Measurements from ENCODE around the gene KCNK3.
"Not testable (repeated sequence)": the region's sequence is repeated elsewhere in the genome, so short reads cannot be mapped to it uniquely, and the experiment has no call there.

Gene KCNK3

DNA sequence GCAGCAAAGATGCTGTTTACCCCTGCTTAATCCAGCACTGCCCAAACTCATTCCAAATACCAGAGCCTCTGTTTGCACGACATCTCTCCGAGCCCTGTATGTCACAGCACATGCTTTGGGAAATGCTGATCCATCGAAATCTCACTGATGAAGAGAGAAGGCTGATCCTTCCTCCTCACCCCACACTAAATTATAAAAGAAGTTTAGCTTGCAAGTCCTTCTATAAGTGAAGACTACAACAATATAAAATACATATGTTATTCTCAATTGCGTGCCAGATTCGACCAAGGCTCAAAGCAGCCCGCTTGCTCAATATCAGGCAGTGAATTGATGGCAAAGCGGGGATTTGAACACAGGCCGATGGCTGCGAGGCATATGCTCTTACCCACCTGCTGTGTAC, 40.9 kb downstream of the KCNK3 start:
- no peak for DNase-seq

- no peak for DNase-seq
These were observed 42.6 kb downstream of the KCNK3 start for GRCh38 chr2:26735097-26735496.

GRCh38 chr2:26735883-26736588, 43.5 kb downstream of the KCNK3 start:
- no peak for DNase-seq

DNA sequence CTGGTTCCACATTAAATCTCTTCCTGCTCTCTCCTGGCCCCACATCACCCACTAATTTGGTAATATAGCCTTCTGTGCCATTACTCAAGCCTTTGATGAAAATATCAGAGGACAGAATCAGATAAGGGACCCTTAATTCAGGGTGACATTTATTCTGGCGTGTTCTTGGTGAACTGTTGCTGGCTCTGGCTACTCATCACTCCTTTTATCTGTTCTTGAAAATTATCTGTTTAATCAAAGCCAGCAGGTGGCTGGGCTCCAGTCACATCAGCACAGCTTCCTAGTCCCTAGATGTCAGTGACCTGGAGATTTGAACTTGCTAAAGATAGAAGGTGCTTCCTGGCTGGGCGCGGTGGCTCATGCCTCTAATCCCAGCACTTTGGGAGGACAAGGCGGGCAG, 44.7 kb downstream of the KCNK3 start:
- no peak for DNase-seq

GRCh38 chr2:26738481-26738880, 46.0 kb downstream of the KCNK3 start:
- no peak for DNase-seq

DNA sequence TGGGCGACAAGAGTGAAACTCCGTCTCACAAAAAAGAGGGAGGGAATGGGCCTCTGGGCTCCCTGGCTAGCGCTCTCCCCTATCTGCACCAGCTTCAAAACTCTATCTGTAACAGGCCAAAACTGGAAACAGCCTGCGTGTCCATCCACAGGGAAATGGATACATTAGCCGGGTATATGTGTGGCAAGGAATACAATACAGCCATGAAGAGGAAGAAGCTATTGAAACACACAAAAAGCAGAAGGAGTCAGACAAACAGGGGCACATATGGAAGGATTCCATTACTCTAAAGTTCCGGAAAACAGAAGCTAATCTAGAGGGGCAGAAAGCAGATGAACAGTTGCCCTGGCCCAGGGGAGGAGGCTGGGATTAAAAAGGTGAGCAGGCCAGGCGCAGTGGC, 47.0 kb downstream of the KCNK3 start:
- DNase-seq = no peak

- no peak for DNase-seq
These were observed 47.8 kb downstream of the KCNK3 start for GRCh38 chr2:26740346-26740745.

DNA sequence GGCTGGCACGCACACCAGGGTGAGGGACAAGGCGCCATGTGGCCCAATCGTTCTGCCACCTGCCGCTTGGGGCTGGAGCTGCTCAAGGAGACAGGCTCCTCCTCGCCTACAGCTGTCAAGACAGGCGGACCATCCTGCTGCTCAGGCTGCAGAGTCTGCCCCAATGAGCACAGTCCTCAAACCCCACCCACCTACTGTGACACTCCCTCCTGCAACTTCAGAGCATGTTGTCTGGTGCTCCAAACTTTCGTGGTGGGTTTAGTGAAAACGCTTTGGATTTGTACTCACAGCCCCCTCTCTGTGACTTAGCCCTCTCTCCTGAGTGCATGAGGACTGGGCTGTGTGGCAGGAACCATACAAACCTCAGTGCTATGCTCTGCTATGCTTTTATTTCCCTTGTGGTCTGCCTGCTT, 48.4 kb downstream of the KCNK3 start:
- DNase-seq = no peak

DNA sequence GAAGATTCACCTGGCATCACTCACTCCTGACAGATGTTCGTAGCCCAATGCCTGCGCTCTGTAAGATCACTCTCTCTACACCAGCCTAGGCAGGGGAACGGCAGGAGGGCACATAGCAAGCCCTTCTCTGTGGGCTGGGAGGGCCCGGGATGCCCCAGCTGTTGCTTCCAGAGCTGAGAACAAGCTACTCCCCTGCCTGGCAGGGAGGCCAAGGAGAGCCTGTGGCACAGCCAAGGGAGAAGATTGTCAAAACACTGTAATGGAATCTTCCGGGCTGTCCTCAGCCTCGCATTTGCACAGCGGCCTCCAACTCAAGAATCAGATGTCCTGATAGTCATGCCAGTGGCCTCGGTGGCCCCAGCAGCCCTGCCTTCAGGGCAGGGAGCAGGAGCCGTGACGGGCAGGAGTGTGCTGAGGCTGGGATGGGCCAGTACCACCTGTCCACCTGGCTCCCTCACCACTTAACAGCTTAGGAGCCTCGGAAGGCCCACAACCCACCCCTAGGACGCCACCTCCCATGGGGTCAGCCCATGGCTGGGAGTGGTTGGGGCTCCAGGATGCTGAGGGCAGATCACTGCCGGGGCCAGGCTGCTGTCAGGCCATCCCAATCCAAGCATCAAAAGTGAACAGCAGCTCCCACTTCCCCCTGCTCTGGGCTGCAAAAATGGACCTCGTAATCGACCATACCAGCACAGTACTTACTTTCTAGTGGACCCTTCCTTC, 49.7 kb downstream of the KCNK3 start:
- DNase-seq = no peak

DNA sequence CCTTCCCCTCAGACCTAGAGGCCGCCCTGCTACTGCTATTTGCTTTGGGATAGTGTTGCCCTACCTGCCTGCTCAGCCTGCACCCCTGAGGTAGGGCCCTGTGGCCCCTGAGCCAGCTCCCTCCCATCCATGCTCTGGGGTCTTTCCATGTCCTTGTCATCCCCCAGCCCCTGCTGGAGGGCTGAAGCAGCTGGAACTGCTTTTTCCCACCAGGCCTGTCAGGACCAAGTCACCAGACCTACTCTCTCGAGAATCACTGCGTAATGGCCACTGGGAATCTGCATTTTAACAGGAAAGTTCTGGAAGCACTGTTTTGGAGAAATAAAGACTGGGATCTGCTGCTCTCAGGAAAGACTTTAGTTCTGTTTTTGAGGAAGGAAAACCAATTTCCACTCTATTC, 51.3 kb downstream of the KCNK3 start:
- DNase-seq = no peak

DNA sequence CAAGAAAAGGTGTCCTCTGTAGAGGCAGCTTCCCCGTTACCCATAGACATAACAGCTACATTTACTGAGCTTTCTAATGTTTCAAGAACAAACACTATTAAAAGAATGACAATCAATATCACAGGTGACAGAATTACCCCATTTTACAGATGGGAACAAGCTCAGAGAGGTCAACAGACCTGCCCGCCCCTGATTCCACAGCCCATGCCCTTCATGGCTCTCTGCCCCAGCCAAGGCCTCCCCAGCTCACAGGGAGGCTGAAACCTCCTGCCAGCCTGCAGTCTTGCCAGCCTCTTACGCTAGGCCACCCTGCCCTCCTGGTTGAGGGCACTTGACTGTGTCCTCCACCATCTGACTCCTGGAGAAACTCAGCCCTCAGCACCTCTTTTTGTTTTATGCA, 52.4 kb downstream of the KCNK3 start:
- no peak for DNase-seq

- DNase-seq = peak; percentile 18 to 50
These were observed 53.2 kb downstream of the KCNK3 start for GRCh38 chr2:26745609-26746327.

DNA sequence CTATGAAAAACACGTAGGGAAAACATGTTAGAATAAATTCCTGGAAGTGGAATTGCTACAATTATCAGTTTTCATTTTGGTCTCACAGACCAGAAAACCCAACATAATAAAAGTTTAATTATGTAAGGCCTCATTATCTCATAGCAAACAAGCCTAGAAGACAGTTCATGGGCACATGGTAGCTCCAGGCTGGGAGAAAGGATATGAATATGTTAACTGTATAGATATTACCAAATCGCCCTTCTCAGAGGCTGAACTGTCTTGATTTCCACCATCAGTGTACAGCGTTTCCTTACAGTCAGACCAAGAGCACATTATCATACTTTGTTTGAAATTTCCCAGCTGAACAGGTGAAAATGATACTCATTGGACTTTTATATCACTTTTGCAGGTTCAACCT, 54.4 kb downstream of the KCNK3 start:
- DNase-seq = no peak

DNA sequence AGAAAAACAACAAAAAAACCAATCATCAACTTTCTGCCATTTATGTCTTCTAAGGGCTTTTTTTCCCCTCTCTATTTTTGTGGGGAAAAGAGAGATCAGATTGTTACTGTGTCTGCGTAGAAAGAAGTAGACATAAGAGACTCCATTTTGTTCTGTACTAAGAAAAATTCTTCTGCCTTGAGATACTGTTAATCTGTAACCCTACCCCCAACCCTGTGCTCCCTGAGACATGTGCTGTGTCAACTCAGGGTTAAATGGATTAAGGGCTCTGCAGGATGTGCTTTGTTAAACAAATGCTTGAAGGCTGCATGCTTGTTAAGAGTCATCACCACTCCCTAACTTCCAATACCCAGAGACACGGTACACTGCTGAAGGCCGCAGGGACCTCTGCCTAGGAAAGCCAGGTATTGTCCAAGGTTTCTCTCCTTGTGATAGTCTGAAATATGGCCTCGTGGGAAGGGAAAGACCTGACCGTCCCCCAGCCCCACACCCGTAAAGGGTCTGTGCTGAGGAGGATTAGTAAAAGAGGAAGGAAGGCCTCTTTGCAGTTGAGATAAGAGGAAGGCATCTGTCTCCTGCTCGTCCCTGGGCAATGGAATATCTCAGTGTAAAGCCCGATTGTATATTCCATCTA, 57.4 kb downstream of the KCNK3 start:
- DNase-seq = not testable (repeated sequence)

DNA sequence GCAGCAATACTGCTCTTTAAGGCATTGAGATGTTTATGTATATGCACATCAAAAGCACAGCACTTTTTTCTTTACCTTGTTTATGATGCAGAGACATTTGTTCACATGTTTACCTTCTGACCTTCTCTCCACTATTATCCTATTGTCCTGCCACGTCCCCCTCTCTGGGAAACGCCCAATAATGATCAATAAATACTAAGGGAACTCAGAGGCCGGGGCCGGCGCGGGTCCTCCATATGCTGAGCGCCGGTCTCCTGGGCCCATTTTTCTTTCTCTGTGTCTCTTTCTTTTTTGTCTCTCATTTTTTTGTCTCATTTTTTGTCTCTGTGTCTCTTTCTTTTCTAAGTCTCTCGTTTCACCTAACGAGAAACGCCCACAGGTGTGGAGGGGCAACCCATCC, 57.9 kb downstream of the KCNK3 start:
- not testable (repeated sequence) for DNase-seq

- no peak for DNase-seq
These were observed 60.1 kb downstream of the KCNK3 start for GRCh38 chr2:26752656-26753055.

- DNase-seq = no peak
These were observed 62.0 kb downstream of the KCNK3 start for GRCh38 chr2:26754539-26754938.

DNA sequence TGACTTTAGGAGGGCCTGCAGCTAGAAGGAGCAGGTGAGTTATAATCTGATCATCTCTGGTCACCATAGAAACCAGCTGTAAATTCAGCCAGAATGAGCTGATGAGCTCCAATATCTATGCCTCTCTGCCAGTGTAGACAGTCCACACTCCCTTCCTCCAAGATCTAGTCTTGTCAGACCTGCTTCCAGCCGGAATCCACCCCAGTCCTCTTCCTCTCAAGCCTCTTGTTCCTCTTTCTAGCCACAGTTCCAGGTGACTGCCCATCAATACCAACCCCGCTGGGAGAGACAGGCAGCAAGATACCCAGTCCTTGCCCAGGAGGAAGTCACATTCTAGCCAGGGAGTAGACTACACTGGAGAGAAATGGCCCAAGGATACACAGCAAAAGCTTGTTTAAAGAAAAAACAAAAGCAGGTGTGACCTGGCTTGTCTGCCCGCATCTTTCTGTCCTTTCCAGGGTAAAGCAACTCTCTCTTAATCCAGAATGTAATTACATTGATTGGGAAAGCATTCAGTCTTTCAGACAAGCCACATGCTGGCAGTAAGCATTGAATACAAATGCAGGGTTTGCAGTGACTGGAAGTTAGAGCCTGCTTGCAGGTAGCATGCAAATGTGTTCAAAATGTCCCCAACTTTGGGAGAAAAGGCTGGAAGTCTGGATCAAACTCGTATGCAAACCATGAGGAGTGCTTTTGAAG, 62.6 kb downstream of the KCNK3 start:
- no peak for DNase-seq

- no peak for DNase-seq
These were observed 63.8 kb downstream of the KCNK3 start for GRCh38 chr2:26756337-26756736.

DNA sequence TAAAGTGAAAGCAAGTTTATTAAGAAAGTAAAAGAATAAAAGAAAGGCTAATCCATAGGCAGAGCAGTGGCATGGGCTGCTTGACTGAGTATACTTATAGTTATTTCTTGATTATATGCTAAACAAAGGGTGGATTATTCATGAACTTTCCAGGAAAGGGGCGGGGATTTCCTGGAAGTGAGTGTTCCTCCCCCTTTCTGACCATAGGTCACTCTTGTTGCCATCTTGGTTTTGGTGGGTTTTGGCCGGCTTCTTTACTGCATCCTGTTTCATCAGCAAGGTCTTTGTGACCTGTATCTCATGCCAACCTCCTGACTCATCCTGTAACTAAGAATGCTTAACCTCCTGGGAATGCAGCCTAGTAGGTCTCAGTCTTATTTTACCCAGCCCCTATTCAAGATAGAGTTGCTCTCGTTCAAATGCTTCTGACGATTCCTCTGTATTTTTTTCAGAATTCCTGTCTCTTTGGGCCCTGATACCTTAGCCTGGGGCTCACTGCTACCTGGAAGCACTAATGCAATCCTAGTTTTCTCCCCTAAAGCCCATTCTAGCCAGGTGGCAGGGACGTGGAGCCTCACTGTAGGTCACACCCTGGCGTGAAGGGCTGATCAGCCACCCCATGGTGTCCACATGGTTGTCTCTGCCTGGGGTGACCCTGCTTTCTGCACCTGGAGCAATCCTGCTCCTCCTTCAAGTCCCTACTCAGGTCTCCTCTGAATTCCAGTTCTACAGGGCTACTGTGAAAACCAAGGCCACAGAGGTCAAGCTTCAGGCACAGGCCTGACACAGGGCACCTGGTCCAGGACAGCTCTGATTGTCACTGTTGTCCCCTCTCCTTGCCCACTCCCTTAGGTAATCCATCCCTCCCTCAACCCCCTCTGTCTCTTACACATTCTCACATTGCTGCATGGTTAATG, 65.6 kb downstream of the KCNK3 start:
- DNase-seq = no peak

- DNase-seq = no peak
These were observed 66.3 kb downstream of the KCNK3 start for GRCh38 chr2:26758790-26759321.
